HepG2 (cell line): ENCODE results near the gene NGRN. TPM values are rescaled to one million over a fixed set of nuclear protein-coding genes. Genes with fewer than 3 reads are reported as not detected.

Experiments
- ATAC-seq: fragments of 200-7000 bp; cut with Tn5 transposase; 3 replicates; pipeline ENCODE4 v1.9.1; 2020; ENCODE audit warnings: mild to moderate bottlenecking, moderate library complexity
- BruUV-seq: library from RNA; stranded (reverse); fragments of 400-500 nt; replicated peaks from 2 replicates; lab custom pipeline; 2021; lab: Mats Ljungman, UMichigan
- CTCF ChIA-PET: fragments of 300-600 bp; formaldehyde crosslinking; extraction: SDS; loops from one replicate; lab custom pipeline; 2021; ENCODE audit warnings: low total read pairs, inconsistent platforms, low intra/inter-chr PET ratio; lab: Yijun Ruan, JAX
- POLR2A ChIA-PET: fragments of 350-600 bp; sonication (Branson Sonifier 250); formaldehyde crosslinking; loops from one replicate; lab custom pipeline; 2020; ENCODE audit warnings: antibody characterized with exemption, inconsistent platforms; lab: Yijun Ruan, JAX
- DNase-seq: peaks from one replicate; pipeline ENCODE4 v3.0.0-alpha.2; 2015; ENCODE audit warnings: low spot score
- FAIRE-seq: peaks from 3 replicates; lab custom pipeline; 2011; peaks lifted over from hg19 to GRCh38; lab: Jason Lieb, UNC
- H2AFZ ChIP-seq: one replicate; pipeline ENCODE4 v1.6.1; 2011; ENCODE audit warnings: low read length, inconsistent platforms
- H3K27ac ChIP-seq: fragments of 300-600 bp; 3 replicates; pipeline ENCODE4 v1.8.0; 2011; ENCODE audit warnings: mixed run types, mild to moderate bottlenecking, mixed read lengths, low read length, inconsistent platforms; ENCODE audit not compliant: insufficient read depth; ENCODE audit errors: extremely low read length
- H3K27me3 ChIP-seq, 2 experiments: fragments of 200-600 bp in 1 of 2; 2 replicates in 1 of 2; 3 replicates in 1 of 2; pipeline versions ENCODE4 v1.6.0 to v1.8.0; 2011; ENCODE audit warnings: low read length in 2 of 2, mild to moderate bottlenecking in 2 of 2, moderate library complexity in 2 of 2, inconsistent platforms in 1 of 2; ENCODE audit not compliant: insufficient read depth in 2 of 2, control insufficient read depth in 1 of 2
- H3K36me3 ChIP-seq, 2 experiments: fragments of 200-600 bp in 1 of 2; replicated peaks in 1 of 2; 2 replicates in 1 of 2; 3 replicates in 1 of 2; pipeline versions ENCODE4 v1.5.1 to v1.8.0; 2011; ENCODE audit warnings: low read length in 2 of 2, inconsistent platforms in 1 of 2; ENCODE audit not compliant: insufficient read depth in 2 of 2, control insufficient read depth in 1 of 2
- H3K4me1 ChIP-seq: 2 replicates; pipeline ENCODE4 v1.5.1; 2012; ENCODE audit warnings: low read length, inconsistent platforms; ENCODE audit not compliant: insufficient read depth
- H3K4me2 ChIP-seq: 2 replicates; pipeline ENCODE4 v1.6.0; 2011; ENCODE audit warnings: low read depth, low read length, inconsistent platforms
- H3K4me3 ChIP-seq, 3 experiments: fragments of 200-600 bp in 1 of 3; sonication (generic), shearing (Covaris generic) in 1 of 3; replicated peaks in 1 of 3; 2 replicates each; pipeline ENCODE4 v1.5.1; 2011 to 2016; ENCODE audit warnings: low read length in 3 of 3, inconsistent platforms in 2 of 3, low read depth in 2 of 3, mild to moderate bottlenecking in 2 of 3, control low read depth in 1 of 3, mixed read lengths in 1 of 3; ENCODE audit not compliant: insufficient read depth in 1 of 3
- H3K79me2 ChIP-seq: one replicate; pipeline ENCODE4 v1.6.1; 2011; ENCODE audit warnings: low read length, inconsistent platforms; ENCODE audit not compliant: insufficient read depth
- H3K9ac ChIP-seq: 2 replicates; pipeline ENCODE4 v1.6.0; 2011; ENCODE audit warnings: mild to moderate bottlenecking, low read depth, low read length, inconsistent platforms; ENCODE audit not compliant: insufficient read depth
- H3K9me3 ChIP-seq: 2 replicates; pipeline ENCODE4 v1.5.1; 2012; ENCODE audit warnings: mild to moderate bottlenecking, low read length
- H4K20me1 ChIP-seq: 2 replicates; pipeline ENCODE4 v1.6.0; 2011; ENCODE audit warnings: inconsistent platforms, mild to moderate bottlenecking, low read length, moderate library complexity; ENCODE audit not compliant: insufficient read depth
- PAX8 ChIP-seq: sonication (generic); formaldehyde crosslinking; IDR thresholded peaks from 2 replicates; pipeline ENCODE4 v1.8.0; 2022; ENCODE audit warnings: mild to moderate bottlenecking, missing genetic modification reagents, borderline replicate concordance
- RBFOX2 ChIP-seq: fragments of 200-400 bp; formaldehyde crosslinking; IDR thresholded peaks from 2 replicates; pipeline ENCODE4 v1.6.1; 2017; ENCODE audit warnings: low read depth, mild to moderate bottlenecking, low read length
- ZNF33B ChIP-seq: sonication (generic); formaldehyde crosslinking; IDR thresholded peaks from 2 replicates; pipeline ENCODE4 v1.5.1; 2020; ENCODE audit warnings: mild to moderate bottlenecking, missing genetic modification reagents
- WGBS: methylation state at CpG from one replicate; pipeline ENCODE4 v1.1.6; 2017; ENCODE audit warnings: low lambda C conversion rate; 5-methylcytosine and 5-hydroxymethylcytosine counted together
- in situ Hi-C: cut with HindIII; loops from 2 replicates; pipeline ENCODE4 v1.10.0; 2017; ENCODE audit warnings: low pct_unique_long_range_greater_than_20kb; ENCODE audit not compliant: extremely low pct_ligation_motif_present
- intact Hi-C: fragments of 100-400 bp; cut with micrococcal nuclease; formaldehyde crosslinking; loops from one replicate; pipeline ENCODE4 v1.10.0; 2022; ENCODE audit not compliant: unreplicated experiment
- polyA plus RNA-seq, 8 experiments: library from polyadenylated mRNA; depleted of rRNA in 3 of 8; stranded (reverse) in 7 of 8; unstranded in 1 of 8; fragments of >200 nt; fragmentation: Illumina TruSeq in 4 of 8; extraction: Trizol in 4 of 8; gene quantifications; 2 replicates each; pipeline versions ENCODE4 v1.2.1 to v1.2.3, GENCODE V29; 2011 to 2016; ENCODE audit warnings: low read depth in 4 of 8, missing spikeins in 1 of 8, mixed read lengths in 1 of 8; ENCODE audit not compliant: insufficient read depth in 1 of 8
- total RNA-seq, 5 experiments: library from RNA; depleted of rRNA; stranded (reverse); fragments of >200 nt; fragmentation: Illumina TruSeq; extraction: Trizol; gene quantifications; 2 replicates each; pipeline ENCODE4 v1.2.3, GENCODE V29; 2016; ENCODE audit warnings: low read depth in 1 of 5
- TF ChIP-seq, protein P1 (sequence below), 2 experiments: sonication (generic) in 1 of 2; formaldehyde crosslinking in 1 of 2; IDR thresholded peaks; 2 replicates each; pipeline versions ENCODE4 v1.4.0 to v1.6.1; 2018 to 2020; ENCODE audit warnings: missing genetic modification reagents in 2 of 2, borderline replicate concordance in 1 of 2, low read depth in 1 of 2, mild to moderate bottlenecking in 1 of 2, missing biosample characterization in 1 of 2
- TF ChIP-seq, protein P2 (sequence below): IDR thresholded peaks from 2 replicates; pipeline ENCODE4 v1.6.1; 2016; ENCODE audit warnings: mild to moderate bottlenecking, missing biosample characterization, missing genetic modification reagents

NGRN gene
- total and polyA plus RNA-seq, 2 of the 13 experiments (the other 11 are each of a cell fraction or from before 2014, with no cell fraction given): 39.8 to 63.7 TPM

GRCh38 chr15:90228960-90229359 is 36.5 kb upstream of the NGRN start:
- Histone ChIP-seq H3K27me3 (no peaks in the 10 kb centered on the region), H3K4me1 (peaks cover 18% of the 10 kb centered on the region), H2AFZ (no peak overlapping the region), H3K9me3 (no peaks in the 10 kb centered on the region), H3K4me3 (no peak overlapping the region), H3K79me2 (peaks cover 8% of the 10 kb centered on the region), H4K20me1 (no peaks in the 10 kb centered on the region), H3K4me2 (no peak overlapping the region), H3K27ac (no peak overlapping the region), H3K9ac (no peak overlapping the region), H3K36me3 (peaks cover 17 to 58% of the 10 kb centered on the region in 2 experiments)
- DNase-seq (no peak), ATAC-seq (no peak), FAIRE-seq (no peak)
- WGBS: 96% methylated on average over 7 of the region's 15 CpGs
- TF ChIP-seq PAX8: no peak
- no peak for TF ChIP-seq ZNF33B (CRISPR knock-in tag)
- TF ChIP-seq, protein P1, sequence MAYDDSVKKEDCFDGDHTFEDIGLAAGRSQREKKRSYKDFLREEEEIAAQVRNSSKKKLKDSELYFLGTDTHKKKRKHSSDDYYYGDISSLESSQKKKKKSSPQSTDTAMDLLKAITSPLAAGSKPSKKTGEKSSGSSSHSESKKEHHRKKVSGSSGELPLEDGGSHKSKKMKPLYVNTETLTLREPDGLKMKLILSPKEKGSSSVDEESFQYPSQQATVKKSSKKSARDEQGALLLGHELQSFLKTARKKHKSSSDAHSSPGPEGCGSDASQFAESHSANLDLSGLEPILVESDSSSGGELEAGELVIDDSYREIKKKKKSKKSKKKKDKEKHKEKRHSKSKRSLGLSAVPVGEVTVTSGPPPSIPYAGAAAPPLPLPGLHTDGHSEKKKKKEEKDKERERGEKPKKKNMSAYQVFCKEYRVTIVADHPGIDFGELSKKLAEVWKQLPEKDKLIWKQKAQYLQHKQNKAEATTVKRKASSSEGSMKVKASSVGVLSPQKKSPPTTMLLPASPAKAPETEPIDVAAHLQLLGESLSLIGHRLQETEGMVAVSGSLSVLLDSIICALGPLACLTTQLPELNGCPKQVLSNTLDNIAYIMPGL (CRISPR knock-in tag; IDR thresholded peaks at IDR 0.05; ENCODE audit: borderline replicate concordance in 1 of 2, low read depth in 1 of 2): no peak
- ChIA-PET POLR2A (interaction anchor here (1.0 kb wide), 1 partner anchor 12 kb away, joined by 3 read pairs; no protein-coding TSS in a partner anchor), CTCF (no interaction called here)
- intact Hi-C loops (no loop called here), in situ Hi-C loops (no loop called here)
- BruUV-seq: no TSS peak

- intact Hi-C loops (loop anchor here (5.0 kb wide), 1 partner anchor 37 kb away; the partner anchor contains the start of gene NGRN), in situ Hi-C loops (no loop called here)
- Histone ChIP-seq H3K4me3 (no peak overlapping the region), H3K36me3 (peaks cover 13 to 47% of the 10 kb centered on the region in 2 experiments), H3K79me2 (peaks cover 8% of the 10 kb centered on the region), H3K27ac (no peak overlapping the region), H3K9me3 (no peaks in the 10 kb centered on the region), H3K27me3 (no peaks in the 10 kb centered on the region; a peak in 1 of 5 replicates)
- WGBS: 91% methylated on average over 11 of the region's 12 CpGs
- no TSS peak for BruUV-seq
- no peak for FAIRE-seq
- ChIA-PET POLR2A (interaction anchor here (0.6 kb wide), 1 partner anchor 19 kb away, joined by 3 read pairs; no protein-coding TSS in a partner anchor), CTCF (no interaction called here)
- ATAC-seq: no peak
- peak; percentile 44; the same call in 1 of the 2 replicates for TF ChIP-seq RBFOX2
- TF ChIP-seq, protein P2, sequence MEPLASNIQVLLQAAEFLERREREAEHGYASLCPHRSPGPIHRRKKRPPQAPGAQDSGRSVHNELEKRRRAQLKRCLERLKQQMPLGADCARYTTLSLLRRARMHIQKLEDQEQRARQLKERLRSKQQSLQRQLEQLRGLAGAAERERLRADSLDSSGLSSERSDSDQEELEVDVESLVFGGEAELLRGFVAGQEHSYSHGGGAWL (CRISPR knock-in tag): no peak
- TF ChIP-seq, all 625 proteins: peak for 1
- Histone ChIP-seq H4K20me1 (no peaks in the 10 kb centered on the region), H3K9ac (no peak overlapping the region), H2AFZ (no peak overlapping the region), H3K4me2 (no peak overlapping the region), H3K4me1 (peaks cover 26% of the 10 kb centered on the region)
- no peak for DNase-seq
Observed at GRCh38 chr15:90230071-90230494, 35.4 kb upstream of the NGRN start.
